Left lung (tissue), 10 donors: ENCODE data around the gene NRG3. TPM values are rescaled to one million over a fixed set of nuclear protein-coding genes. Genes with fewer than 3 reads are reported as not detected.

ENCODE experiments used
- ATAC-seq: fragments of 200-7000 bp; cut with Tn5 transposase; one replicate; pipeline ENCODE4 v1.9.1; 2020; ENCODE audit warnings: moderate library complexity
- DNase-seq, 4 donors: peaks; one replicate each; pipeline ENCODE4 v3.0.0-alpha.2; 2013 to 2020
- H3K27ac ChIP-seq, 2 donors: fragments of 200-600 bp; sonication (generic) in 1 of 2; one replicate each; pipeline versions ENCODE4 v1.5.0 to v1.8.0; 2020 to 2021
- H3K27me3 ChIP-seq, 2 donors: fragments of 200-600 bp; sonication (generic) in 1 of 2; one replicate each; pipeline versions ENCODE4 v1.5.0 to v1.8.0; 2020 to 2021
- H3K36me3 ChIP-seq, 2 donors: fragments of 200-600 bp; sonication (generic) in 1 of 2; one replicate each; pipeline versions ENCODE4 v1.5.0 to v1.8.0; 2020 to 2021
- H3K4me1 ChIP-seq, 2 donors: fragments of 200-600 bp; one replicate each; pipeline ENCODE4 v1.8.0; 2021
- H3K4me3 ChIP-seq, 2 donors: fragments of 200-600 bp; sonication (generic) in 1 of 2; one replicate each; pipeline versions ENCODE4 v1.5.0 to v1.8.0; 2020 to 2021; ENCODE audit warnings: mild to moderate bottlenecking in 1 of 2
- H3K9me3 ChIP-seq, 2 donors: fragments of 200-600 bp; sonication (generic) in 1 of 2; one replicate each; pipeline versions ENCODE4 v1.5.0 to v1.8.0; 2020 to 2021
- intact Hi-C, 2 donors: fragments of 100-400 bp; cut with DNase I; formaldehyde crosslinking; loops; one replicate each; pipeline versions ENCODE4 v1.11.2 to v1.14.2; 2022
- polyA plus RNA-seq, 6 donors: library from polyadenylated mRNA; unstranded; fragments of 120-200 nt; gene quantifications; one replicate each; pipeline ENCODE4 v1.2.1, GENCODE V29; 2013; ENCODE audit not compliant: insufficient read length in 6 of 6
- total RNA-seq, 2 donors: library from RNA; stranded (reverse); fragmentation: NEBNext Ultra II Directional; extraction: Animal tissue kit (Norgen Biotek cat#: 25700); gene quantifications; one replicate each; pipeline ENCODE4 v1.2.1, GENCODE V29; 2021
- TF ChIP-seq, protein P1 (sequence below), 2 donors: fragments of 200-600 bp; sonication (generic) in 1 of 2; IDR thresholded peaks; one replicate each; pipeline versions ENCODE4 v1.5.0 to v1.8.0; 2021; ENCODE audit warnings: antibody characterized with exemption in 2 of 2
- donor health status: DM: no; HTN: yes; CAD: no.
- donor health status: DM: no; HTN: no; CAD: no.

The NRG3 gene
- total and polyA plus RNA-seq, 8 donors: 1.0 to 1.7 (median 1.1) TPM

DNA sequence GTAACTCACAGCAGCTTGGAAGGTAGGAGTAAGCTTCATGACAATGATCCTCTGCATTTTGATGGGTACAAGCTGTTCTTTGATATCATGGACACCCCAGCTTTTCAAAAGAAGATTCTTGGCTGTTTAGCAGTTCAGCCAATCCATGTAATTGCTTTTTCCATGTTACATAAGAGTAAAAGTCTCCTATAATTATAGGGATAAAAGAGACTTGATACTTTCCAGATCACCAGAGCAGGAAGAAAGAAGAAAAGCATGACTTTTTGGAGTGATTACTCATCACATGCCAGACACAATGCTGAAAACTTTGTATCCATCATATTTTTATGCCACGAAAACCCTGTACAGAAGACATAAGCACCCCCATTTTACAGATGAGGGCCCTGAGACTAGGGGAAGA is 1049.7 kb downstream of the NRG3 start:
- ATAC-seq (no peak), DNase-seq (no peak)
- TF ChIP-seq, protein P1, sequence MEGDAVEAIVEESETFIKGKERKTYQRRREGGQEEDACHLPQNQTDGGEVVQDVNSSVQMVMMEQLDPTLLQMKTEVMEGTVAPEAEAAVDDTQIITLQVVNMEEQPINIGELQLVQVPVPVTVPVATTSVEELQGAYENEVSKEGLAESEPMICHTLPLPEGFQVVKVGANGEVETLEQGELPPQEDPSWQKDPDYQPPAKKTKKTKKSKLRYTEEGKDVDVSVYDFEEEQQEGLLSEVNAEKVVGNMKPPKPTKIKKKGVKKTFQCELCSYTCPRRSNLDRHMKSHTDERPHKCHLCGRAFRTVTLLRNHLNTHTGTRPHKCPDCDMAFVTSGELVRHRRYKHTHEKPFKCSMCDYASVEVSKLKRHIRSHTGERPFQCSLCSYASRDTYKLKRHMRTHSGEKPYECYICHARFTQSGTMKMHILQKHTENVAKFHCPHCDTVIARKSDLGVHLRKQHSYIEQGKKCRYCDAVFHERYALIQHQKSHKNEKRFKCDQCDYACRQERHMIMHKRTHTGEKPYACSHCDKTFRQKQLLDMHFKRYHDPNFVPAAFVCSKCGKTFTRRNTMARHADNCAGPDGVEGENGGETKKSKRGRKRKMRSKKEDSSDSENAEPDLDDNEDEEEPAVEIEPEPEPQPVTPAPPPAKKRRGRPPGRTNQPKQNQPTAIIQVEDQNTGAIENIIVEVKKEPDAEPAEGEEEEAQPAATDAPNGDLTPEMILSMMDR (IDR thresholded peaks at IDR 0.05): no peak

DNA sequence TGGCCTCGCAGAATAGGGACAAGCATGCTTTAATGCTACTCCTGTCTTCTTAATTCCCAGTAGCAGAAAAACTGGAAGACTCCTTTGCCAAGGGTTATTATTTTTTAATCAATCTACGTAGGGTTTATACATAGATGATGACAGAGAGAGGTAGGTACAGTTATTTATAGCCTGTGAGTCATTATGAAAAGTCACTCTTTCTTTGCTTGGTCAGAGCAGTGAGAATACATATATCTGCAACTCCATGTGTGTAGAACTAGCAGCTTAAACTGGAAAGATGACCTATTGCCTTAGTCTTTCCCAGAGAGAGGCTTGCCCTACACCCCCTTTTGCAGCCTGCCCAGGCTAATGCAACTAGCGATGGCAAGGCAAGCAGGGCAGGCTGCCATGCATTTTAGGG is 1050.6 kb downstream of the NRG3 start:
- Histone ChIP-seq H3K4me1 (no peaks in the 10 kb centered on the region), H3K4me3 (no peak overlapping the region), H3K27ac (no peak overlapping the region), H3K36me3 (no peaks in the 10 kb centered on the region), H3K9me3 (peaks cover 0 to under 1% of the 10 kb centered on the region in 2 donors), H3K27me3 (no peaks in the 10 kb centered on the region)
- DNase-seq (no peak), ATAC-seq (no peak)
- TF ChIP-seq, protein P1 (IDR thresholded peaks at IDR 0.05): no peak
- intact Hi-C loops: no loop called here

More for the DNA sequence above, 1049.7 kb downstream of the NRG3 start:
- Histone ChIP-seq H3K36me3 (no peaks in the 10 kb centered on the region), H3K27ac (no peak overlapping the region), H3K4me3 (no peak overlapping the region), H3K27me3 (no peaks in the 10 kb centered on the region), H3K9me3 (peaks cover 0 to 6% of the 10 kb centered on the region in 2 donors), H3K4me1 (no peaks in the 10 kb centered on the region)
- intact Hi-C loops: no loop called here

DNA sequence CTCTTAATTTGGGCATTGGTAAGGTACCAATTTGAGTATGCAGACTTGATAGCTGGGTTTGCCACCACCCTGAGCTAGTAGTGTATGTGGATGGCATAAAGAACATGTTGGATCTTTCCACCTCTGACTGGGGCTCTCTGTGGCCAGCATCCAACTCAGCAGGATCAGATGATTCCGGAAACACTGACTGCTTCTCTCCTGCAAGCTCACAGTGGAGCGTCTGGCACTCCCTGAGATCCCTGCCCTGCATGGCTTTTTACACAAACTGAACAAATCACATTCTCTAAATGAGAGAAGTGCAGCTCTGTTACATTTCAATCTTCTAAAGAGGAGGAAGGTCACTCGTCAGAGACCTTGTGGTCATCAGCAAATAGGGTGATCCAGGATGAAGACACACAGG is 1057.5 kb downstream of the NRG3 start:
- H3K27me3 ChIP-seq: no peaks in the 10 kb centered on the region
- no peak overlapping the region for H3K4me3 ChIP-seq
- DNase-seq (no peak), ATAC-seq (no peak)
- no peak overlapping the region for H3K27ac ChIP-seq
- H3K36me3 ChIP-seq: no peaks in the 10 kb centered on the region
- H3K4me1 ChIP-seq: no peaks in the 10 kb centered on the region
- H3K9me3 ChIP-seq: no peaks in the 10 kb centered on the region
- TF ChIP-seq, protein P1 (IDR thresholded peaks at IDR 0.05): no peak
- intact Hi-C loops: no loop called here

DNA sequence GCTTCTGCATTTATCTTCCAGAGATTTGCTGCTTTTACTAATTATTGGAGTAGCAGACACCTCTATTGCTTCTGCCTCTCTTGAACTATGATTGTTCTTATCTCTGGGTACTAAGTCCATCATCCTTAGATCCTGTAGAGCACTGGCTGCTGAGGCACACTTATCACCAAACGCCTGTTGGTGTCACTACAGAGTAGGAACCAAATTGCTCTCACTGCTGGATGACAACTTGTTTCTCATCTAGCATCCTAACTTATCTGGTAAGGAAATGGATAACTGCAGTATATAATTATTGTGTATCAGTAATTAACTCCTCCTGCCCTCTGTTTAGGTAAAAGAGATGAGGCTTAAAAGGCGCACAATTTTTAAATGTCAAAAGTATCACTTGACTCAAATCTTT is 1059.4 kb downstream of the NRG3 start:
- DNase-seq (no peak), ATAC-seq (no peak)
- TF ChIP-seq, protein P1 (IDR thresholded peaks at IDR 0.05): no peak
- H3K4me1 ChIP-seq: no peaks in the 10 kb centered on the region
- no peaks in the 10 kb centered on the region for H3K9me3 ChIP-seq
- no peak overlapping the region for H3K27ac ChIP-seq
- intact Hi-C loops: no loop called here
- no peaks in the 10 kb centered on the region for H3K27me3 ChIP-seq
- no peaks in the 10 kb centered on the region for H3K36me3 ChIP-seq
- H3K4me3 ChIP-seq: no peak overlapping the region

DNA sequence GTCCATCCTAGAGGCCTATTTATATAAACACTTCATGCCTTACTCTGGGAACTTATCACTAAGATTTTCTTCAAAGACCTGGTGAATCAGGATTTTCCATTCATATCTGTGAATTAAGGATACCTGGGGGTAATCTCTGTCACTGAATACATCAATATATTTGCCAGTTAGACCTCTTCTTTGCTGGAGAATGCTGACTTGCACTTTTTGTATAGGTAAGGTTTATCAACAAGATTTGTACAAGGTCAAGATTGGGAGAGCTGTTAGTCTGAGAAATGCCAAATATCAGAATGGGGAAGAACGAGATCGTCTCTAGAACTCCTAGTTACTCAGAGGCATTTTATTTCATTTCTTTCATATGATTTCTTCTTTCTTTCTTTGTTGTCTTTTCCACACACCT is 1060.0 kb downstream of the NRG3 start:
- intact Hi-C loops: no loop called here
- Histone ChIP-seq H3K27ac (no peak overlapping the region), H3K9me3 (no peaks in the 10 kb centered on the region), H3K36me3 (no peaks in the 10 kb centered on the region), H3K4me3 (no peak overlapping the region), H3K27me3 (no peaks in the 10 kb centered on the region), H3K4me1 (no peaks in the 10 kb centered on the region)
- DNase-seq: no peak
- ATAC-seq: no peak
- TF ChIP-seq, protein P1 (IDR thresholded peaks at IDR 0.05): no peak
